IPS DF 6.9 (cell line): Measurements from ENCODE around the gene TMEM240.

Source experiments
- DNase-seq: peaks from one replicate; pipeline ENCODE4 v3.0.0-alpha.2; 2013; ENCODE audit warnings: low read depth, low spot score
- H3K27ac ChIP-seq: one replicate; pipeline ENCODE4 v1.5.1; 2013; ENCODE audit warnings: low read length, control low read depth
- H3K27me3 ChIP-seq: 2 replicates; pipeline ENCODE4 v1.6.1; 2013; ENCODE audit warnings: mild to moderate bottlenecking, low read length; ENCODE audit not compliant: control insufficient read depth, insufficient read depth
- H3K36me3 ChIP-seq: 2 replicates; pipeline ENCODE4 v1.6.1; 2013; ENCODE audit warnings: low read length; ENCODE audit not compliant: control insufficient read depth, insufficient read depth
- H3K4me1 ChIP-seq: 2 replicates; pipeline ENCODE4 v1.6.1; 2013; ENCODE audit warnings: low read length; ENCODE audit not compliant: control insufficient read depth, insufficient read depth
- H3K4me3 ChIP-seq: 2 replicates; pipeline ENCODE4 v1.5.1; 2013; ENCODE audit warnings: mild to moderate bottlenecking, low read length
- H3K9me3 ChIP-seq: 2 replicates; pipeline ENCODE4 v1.6.1; 2013; ENCODE audit warnings: low read length, inconsistent platforms; ENCODE audit not compliant: control insufficient read depth, insufficient read depth
- WGBS: extraction: QIAGEN DNeasy Blood & Tissue Kit; methylation state at CpG from one replicate; pipeline ENCODE4 v1.1.7; 2013; ENCODE audit warnings: mixed read lengths, missing lambda C conversion rate; ENCODE audit not compliant: insufficient read length, insufficient coverage; 5-methylcytosine and 5-hydroxymethylcytosine counted together

The TMEM240 gene

DNA sequence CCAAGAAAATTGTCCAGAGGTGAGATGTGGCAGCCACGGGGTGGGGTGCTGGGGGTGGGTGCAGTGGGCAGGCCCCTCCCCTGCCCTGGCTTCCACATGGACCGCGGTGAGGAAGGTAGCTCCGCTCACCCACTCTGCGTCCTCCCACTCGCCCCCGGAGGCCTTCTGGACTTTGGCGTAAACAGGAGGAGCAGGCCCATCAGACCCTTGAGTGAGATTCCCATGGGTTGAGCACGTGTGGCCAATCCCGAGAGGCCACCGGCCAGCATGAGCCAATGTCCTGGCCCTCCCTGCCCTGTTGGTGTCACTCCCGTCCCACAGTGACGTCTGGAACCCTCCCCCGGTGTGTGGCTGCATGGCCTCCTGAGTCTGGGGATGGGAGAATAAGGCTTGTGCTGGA is 8.2 kb upstream of the TMEM240 start:
- DNase-seq: no peak
- no CpG with 5 or more reads among the region's 14 CpGs for WGBS
- no peak overlapping the region for H3K27ac ChIP-seq
- H3K27me3 ChIP-seq: no peaks in the 10 kb centered on the region
- no peaks in the 10 kb centered on the region for H3K9me3 ChIP-seq
- no peaks in the 10 kb centered on the region; the same call in 1 of the 2 replicates for H3K36me3 ChIP-seq
- H3K4me1 ChIP-seq: no peaks in the 10 kb centered on the region
- H3K4me3 ChIP-seq: no peak overlapping the region

DNA sequence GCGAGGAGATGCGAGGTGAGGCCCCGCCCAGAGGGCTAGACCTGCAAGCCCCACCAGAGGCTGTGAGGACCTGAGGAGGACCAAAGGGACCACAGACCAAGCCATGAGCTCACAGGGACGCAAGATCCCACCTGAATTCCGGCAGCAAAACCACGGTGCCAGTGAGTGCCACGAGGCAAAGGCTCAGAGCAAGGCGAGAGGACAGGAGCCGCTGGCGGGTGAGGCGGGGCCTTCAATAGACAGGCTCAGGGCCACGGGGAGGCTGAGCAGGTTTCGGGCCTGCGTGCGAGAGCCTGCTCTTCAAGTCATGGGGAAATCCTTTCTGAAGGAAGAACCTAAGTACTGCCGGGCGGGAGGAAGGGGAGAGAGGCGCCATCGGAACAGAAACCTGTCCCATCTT is 7.1 kb upstream of the TMEM240 start:
- no peak for DNase-seq
- WGBS: no CpG with 5 or more reads among the region's 19 CpGs
- Histone ChIP-seq H3K27me3 (no peaks in the 10 kb centered on the region), H3K4me1 (no peaks in the 10 kb centered on the region), H3K36me3 (peaks cover 3% of the 10 kb centered on the region; the same call in 1 of the 2 replicates), H3K9me3 (no peaks in the 10 kb centered on the region), H3K27ac (no peak overlapping the region), H3K4me3 (no peak overlapping the region)

DNA sequence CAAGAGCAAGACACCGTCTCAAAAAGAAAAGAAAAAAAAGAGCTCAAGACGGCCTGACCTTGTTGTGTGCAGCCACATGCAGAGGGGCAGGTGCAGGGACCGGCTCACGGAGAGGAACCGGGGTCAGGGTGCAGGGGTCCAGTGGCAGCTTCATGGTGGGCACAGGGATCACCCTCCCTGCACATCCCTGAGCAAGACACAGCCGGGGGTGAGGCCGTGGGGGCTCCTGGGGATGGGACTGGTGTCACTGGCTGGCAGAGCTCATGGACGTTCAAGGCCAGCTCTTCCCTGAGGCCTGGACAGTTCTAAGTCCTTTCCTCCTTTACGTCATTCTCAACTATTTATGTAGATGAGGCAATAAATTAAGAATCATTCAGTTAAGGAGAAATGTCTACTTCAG is 6.6 kb upstream of the TMEM240 start:
- Histone ChIP-seq H3K27me3 (no peaks in the 10 kb centered on the region), H3K4me3 (no peak overlapping the region), H3K4me1 (no peaks in the 10 kb centered on the region), H3K9me3 (no peaks in the 10 kb centered on the region), H3K36me3 (peaks cover 8% of the 10 kb centered on the region; the same call in 1 of the 2 replicates), H3K27ac (no peak overlapping the region)
- WGBS: no CpG with 5 or more reads among the region's 9 CpGs
- no peak for DNase-seq

DNA sequence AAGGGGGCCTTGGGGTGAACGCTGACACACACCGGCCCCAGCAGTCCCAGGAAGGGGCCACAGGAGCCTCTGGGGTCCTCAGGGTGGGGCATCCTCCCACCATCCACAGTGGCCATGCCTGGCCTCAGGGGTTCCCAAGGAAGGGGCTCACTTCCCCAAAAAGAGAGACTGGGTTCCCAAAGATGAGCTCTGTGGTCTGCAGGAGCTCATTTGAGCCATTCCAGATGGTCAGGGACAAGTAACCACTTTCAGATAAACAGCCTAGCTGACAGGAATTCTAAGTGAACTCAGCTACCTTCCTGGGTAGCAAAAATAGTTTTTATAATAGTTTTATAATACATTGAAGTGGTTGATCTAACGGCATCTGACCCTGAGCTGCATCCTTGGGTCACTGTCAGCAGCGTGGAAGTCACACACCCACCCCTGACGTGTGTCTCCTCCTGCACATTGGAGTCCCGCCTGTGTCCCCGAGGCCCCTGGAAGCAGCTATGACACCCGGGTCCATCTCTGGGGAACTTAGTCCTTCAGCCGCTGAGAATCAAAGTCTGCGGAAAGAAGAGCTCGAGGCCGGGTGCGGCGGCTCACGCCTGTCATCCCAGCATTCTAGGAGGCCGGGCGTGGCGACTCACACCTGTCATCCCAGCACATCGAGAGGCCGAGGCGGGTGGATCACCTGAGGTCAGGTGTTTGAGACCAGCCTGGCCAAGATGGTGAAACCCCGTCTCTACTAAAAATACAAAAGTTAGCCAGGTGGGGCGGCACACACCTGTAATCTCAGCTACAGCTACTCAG is 5.7 kb upstream of the TMEM240 start:
- Histone ChIP-seq H3K27me3 (no peaks in the 10 kb centered on the region), H3K27ac (no peak overlapping the region), H3K9me3 (no peaks in the 10 kb centered on the region), H3K4me3 (no peak overlapping the region), H3K4me1 (no peaks in the 10 kb centered on the region), H3K36me3 (peaks cover 12% of the 10 kb centered on the region; the same call in 1 of the 2 replicates)
- DNase-seq: no peak
- no CpG with 5 or more reads among the region's 23 CpGs for WGBS

DNA sequence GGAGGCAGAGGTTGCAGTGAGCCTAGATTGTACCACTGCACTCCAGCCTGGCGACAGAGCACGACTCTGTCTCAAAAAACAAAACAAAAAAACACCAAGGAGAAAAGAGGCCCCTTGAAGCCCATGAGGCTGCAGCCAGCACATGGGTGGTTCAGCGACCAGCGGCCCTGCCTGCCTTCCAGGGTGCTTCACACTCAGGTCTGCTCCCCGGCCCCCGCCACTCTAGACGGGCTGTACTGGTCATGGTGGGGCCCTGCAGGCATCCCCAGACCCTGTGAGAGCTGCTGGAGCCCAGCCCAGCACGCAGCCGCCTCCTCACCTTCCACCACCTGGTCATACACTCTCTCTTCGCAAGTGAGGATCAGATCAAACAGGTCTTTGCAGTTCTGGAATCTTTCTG is 4.1 kb upstream of the TMEM240 start:
- no CpG with 5 or more reads among the region's 10 CpGs for WGBS
- no peak overlapping the region for H3K27ac ChIP-seq
- H3K9me3 ChIP-seq: no peaks in the 10 kb centered on the region
- no peak overlapping the region for H3K4me3 ChIP-seq
- no peak for DNase-seq
- H3K4me1 ChIP-seq: peaks cover 2% of the 10 kb centered on the region; the same call in 1 of the 2 replicates
- peaks cover 13% of the 10 kb centered on the region; the same call in 1 of the 2 replicates for H3K36me3 ChIP-seq
- H3K27me3 ChIP-seq: no peaks in the 10 kb centered on the region

DNA sequence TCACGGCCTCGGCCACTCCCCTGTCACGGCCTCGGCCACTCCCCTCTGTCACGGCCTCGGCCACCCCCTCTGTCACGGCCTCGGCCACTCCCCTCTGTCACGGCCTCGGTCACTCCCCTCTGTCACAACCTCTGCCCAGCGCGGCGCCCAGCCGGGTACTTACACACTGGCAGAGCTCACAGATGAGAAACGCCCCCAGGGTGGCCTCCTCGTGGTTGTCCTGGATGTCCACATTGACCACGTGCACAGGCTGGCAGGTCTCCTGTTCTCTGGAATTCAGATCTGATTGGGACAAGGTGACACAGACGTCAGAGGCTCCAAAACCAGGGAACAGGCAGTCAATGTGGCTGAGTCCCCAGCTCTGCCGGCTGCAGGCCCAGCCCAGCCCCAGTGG is 3.3 kb upstream of the TMEM240 start:
- no peak for DNase-seq
- Histone ChIP-seq H3K9me3 (no peaks in the 10 kb centered on the region), H3K4me3 (no peak overlapping the region), H3K27ac (no peak overlapping the region), H3K36me3 (peaks cover 13% of the 10 kb centered on the region; the same call in 1 of the 2 replicates), H3K27me3 (no peaks in the 10 kb centered on the region), H3K4me1 (peaks cover 4% of the 10 kb centered on the region; the same call in 1 of the 2 replicates)
- WGBS: no CpG with 5 or more reads among the region's 19 CpGs

DNA sequence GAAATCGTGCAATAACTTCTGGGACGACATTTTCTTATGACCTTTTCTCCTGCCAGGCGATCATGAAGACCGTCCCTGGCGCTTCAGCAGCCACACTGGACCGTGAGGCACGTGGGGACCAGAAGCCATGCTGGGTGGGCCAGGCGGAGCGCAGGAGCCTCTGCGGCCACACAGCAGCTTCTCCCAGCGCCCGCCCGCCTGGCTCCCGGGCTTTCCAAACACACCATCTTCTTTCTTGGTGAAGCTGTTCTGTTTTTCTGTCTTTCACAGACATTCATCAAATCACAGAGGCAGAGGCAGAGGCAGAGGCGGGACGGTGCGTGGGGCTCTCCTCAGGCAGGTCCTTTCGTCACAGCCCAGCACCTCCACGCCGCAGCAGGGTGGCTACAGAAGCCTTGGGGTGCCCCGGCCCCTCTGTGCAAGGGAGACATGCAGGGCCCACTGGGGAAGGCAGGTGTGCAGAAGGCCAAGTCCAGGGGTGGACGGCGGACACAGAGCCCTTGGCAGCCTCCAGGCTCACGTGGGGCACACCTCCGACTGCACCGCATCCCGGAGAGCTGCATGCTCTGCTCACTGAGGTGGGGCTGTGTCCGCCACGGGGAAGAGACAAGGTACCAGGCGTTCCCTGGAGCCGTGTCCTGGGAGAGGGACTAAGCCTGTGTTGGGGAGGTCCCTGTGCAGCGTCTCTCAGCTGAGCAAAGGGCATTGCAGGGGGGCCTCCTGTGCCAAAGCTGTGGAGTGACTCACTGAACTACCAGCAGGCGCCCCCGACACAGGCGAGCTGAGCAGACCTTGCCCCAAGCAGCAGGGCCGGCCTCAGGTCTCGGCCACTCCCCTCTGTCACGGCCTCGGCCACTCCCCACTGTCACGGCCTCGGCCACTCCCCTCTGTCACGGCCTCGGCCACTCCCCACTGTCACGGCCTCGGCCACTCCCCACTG is 2.6 kb upstream of the TMEM240 start:
- H3K36me3 ChIP-seq: peaks cover 13% of the 10 kb centered on the region; the same call in 1 of the 2 replicates
- no peak overlapping the region for H3K27ac ChIP-seq
- no peak overlapping the region for H3K4me3 ChIP-seq
- H3K9me3 ChIP-seq: no peaks in the 10 kb centered on the region
- no peaks in the 10 kb centered on the region for H3K27me3 ChIP-seq
- no peak for DNase-seq
- WGBS: no CpG with 5 or more reads among the region's 45 CpGs
- peaks cover 4% of the 10 kb centered on the region; the same call in 1 of the 2 replicates for H3K4me1 ChIP-seq

DNA sequence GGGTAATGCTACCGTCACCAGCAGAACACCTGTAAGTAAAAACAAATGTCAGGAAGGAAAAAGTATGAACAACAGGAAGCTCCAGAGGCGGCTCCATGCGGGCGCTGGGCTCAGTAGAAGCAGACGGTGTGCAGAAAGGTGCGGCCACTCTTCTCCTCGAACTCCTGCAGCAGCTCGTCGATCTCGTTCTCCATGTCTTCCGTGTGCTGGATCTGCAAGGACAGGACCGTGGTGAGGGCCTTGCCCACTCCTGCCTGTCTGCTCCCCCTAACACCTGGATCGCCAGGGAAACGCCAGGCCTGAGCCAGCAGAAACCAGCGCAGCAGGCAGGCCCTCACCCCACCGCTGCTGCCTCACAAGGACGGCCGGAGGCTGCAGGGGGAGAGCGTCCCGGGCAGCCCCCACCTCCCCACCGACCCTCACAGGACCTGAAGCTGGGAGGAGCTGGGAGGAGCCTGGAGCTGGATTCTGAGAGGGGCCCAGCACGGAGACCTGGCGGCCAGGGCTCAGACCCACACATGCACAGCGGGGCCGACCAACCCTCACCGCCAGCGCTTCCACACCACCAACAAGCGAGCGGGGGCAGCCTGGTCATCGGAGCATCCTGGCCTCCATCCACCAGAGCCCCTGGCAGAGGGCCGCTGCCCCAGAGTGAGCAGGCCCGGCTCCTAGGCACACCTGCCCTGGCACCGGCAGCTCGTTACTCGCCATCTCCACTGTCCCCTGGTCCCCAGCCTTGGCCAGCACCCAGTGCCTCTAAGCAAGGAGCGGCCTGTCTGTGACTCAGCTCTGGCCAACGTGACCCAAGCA is 1.7 kb upstream of the TMEM240 start:
- H3K27ac ChIP-seq: no peak overlapping the region
- no CpG with 5 or more reads among the region's 37 CpGs for WGBS

DNA sequence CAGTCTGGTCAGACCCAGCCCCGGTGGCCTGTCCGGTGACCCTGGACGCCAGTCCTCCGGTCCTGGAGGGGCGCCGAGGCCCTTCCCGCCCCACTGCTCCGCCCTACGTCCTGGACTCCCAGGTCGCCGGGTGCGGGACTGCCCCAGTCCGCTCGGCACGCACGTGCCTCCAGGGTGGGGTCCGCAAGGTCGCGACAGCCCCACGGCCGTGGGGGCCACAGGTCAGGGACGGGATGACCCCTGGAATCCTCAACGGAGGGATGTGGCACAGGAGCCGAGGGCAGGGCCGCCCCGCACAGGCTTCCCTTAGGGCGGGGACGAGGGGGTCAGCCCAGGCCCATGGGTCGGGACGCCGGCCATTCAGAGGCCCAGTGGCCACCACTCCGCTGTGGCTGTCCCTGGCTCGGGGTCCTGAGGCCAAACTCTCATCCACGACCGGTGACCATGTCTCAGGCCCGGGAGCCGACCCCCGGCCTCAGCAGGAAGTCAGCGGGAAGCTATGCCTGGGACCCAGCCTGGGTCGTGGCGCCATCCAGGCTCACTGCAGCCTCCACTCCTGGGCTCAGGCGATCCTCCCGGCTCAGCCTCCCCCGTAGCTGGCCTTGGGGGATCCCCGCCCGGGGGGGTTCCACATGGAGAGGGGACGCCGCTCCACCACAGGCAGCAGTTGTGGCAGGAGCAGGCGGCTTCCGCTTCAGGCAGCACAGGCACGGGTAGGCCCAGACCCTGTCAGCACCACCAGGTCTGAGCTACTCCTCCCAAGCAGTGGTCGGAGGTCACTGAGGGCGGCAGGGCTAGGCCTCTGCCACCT is 599 bp upstream of the TMEM240 start:
- no peaks in the 10 kb centered on the region for H3K9me3 ChIP-seq
- H3K4me1 ChIP-seq: peaks cover 4% of the 10 kb centered on the region; the same call in 1 of the 2 replicates
- no CpG with 5 or more reads among the region's 53 CpGs for WGBS
- peak overlapping the region; percentile 86 for H3K4me3 ChIP-seq
- no peaks in the 10 kb centered on the region for H3K27me3 ChIP-seq
- H3K36me3 ChIP-seq: peaks cover 17% of the 10 kb centered on the region; the same call in 1 of the 2 replicates
- no peak for DNase-seq
- no peak overlapping the region for H3K27ac ChIP-seq

More for the DNA sequence above, 1.7 kb upstream of the TMEM240 start:
- DNase-seq: no peak
- Histone ChIP-seq H3K27me3 (no peaks in the 10 kb centered on the region), H3K36me3 (peaks cover 17% of the 10 kb centered on the region; the same call in 1 of the 2 replicates), H3K4me1 (peaks cover 4% of the 10 kb centered on the region; the same call in 1 of the 2 replicates), H3K4me3 (no peak overlapping the region), H3K9me3 (no peaks in the 10 kb centered on the region)
